Parathyroid adenoma (tissue), 2 donors: ENCODE data around the gene KIAA1671.
"Not testable (repeated sequence)": the region's sequence is repeated elsewhere in the genome, so short reads cannot be mapped to it uniquely, and the experiment has no call there.

Experiments used
- H2AFZ ChIP-seq: fragments of 300-600 bp; sonication (generic); one replicate; pipeline ENCODE4 v1.7.0; 2017; ENCODE audit warnings: antibody characterized with exemption, mild to moderate bottlenecking
- H3K27ac ChIP-seq: fragments of 300-600 bp; sonication (generic); one replicate; pipeline ENCODE4 v1.7.0; 2017
- H3K27me3 ChIP-seq: fragments of 300-600 bp; sonication (generic); one replicate; pipeline ENCODE4 v1.7.0; 2017; ENCODE audit warnings: low read length; ENCODE audit not compliant: control insufficient read depth, insufficient read depth
- H3K36me3 ChIP-seq: fragments of 300-600 bp; sonication (generic); one replicate; pipeline ENCODE4 v1.7.0; 2017; ENCODE audit warnings: low read length; ENCODE audit not compliant: control insufficient read depth, insufficient read depth
- H3K4me1 ChIP-seq: fragments of 300-600 bp; sonication (generic); one replicate; pipeline ENCODE4 v1.7.0; 2017; ENCODE audit warnings: control low read depth
- H3K4me2 ChIP-seq: fragments of 300-600 bp; sonication (generic); one replicate; pipeline ENCODE4 v1.7.0; 2017; ENCODE audit warnings: low read length
- H3K4me3 ChIP-seq: fragments of 300-600 bp; sonication (generic); one replicate; pipeline ENCODE4 v1.7.0; 2017; ENCODE audit warnings: low read depth, low read length
- H3K79me2 ChIP-seq: fragments of 300-600 bp; sonication (generic); one replicate; pipeline ENCODE4 v1.7.0; 2017; ENCODE audit warnings: control low read depth
- H3K9ac ChIP-seq: fragments of 300-600 bp; sonication (generic); one replicate; pipeline ENCODE4 v1.7.0; 2017; ENCODE audit warnings: mild to moderate bottlenecking
- H3K9me3 ChIP-seq: fragments of 300-600 bp; sonication (generic); one replicate; pipeline ENCODE4 v1.7.0; 2017; ENCODE audit warnings: low read length; ENCODE audit not compliant: control insufficient read depth
- TF ChIP-seq, protein P1 (sequence below): fragments of 300-600 bp; sonication (generic); IDR thresholded peaks from one replicate; pipeline ENCODE4 v1.7.0; 2017; ENCODE audit warnings: antibody characterized with exemption, mild to moderate bottlenecking
- donor health status: primary hyperparathyroidism.

KIAA1671 gene

DNA sequence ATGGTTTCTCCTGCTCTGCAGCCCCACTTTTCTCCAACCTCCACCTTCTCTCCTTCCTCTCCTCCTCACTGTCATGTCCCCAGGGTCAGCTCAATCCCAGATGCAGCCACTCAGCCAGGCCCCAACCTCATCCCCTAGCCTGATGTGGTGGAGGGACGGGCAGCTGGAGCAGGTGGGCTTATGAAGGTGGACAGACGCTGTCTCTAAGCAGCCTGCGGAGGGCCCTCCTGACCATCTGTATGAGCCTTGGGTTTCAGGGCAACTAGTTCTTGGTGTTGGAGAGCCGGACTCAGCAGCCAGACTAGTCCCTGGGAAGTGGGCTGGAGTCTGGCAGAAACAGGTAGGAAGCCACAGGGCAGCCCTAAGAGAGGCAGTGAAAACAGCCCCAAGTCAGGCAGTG is 285.0 kb downstream of the KIAA1671 start:
- Histone ChIP-seq H3K4me2 (no peak overlapping the region), H3K79me2 (no peaks in the 10 kb centered on the region), H3K27ac (no peak overlapping the region), H3K27me3 (no peaks in the 10 kb centered on the region), H3K4me3 (no peak overlapping the region), H3K4me1 (no peaks in the 10 kb centered on the region), H3K9ac (no peak overlapping the region), H3K9me3 (no peaks in the 10 kb centered on the region), H3K36me3 (no peaks in the 10 kb centered on the region), H2AFZ (no peak overlapping the region)
- TF ChIP-seq, protein P1, sequence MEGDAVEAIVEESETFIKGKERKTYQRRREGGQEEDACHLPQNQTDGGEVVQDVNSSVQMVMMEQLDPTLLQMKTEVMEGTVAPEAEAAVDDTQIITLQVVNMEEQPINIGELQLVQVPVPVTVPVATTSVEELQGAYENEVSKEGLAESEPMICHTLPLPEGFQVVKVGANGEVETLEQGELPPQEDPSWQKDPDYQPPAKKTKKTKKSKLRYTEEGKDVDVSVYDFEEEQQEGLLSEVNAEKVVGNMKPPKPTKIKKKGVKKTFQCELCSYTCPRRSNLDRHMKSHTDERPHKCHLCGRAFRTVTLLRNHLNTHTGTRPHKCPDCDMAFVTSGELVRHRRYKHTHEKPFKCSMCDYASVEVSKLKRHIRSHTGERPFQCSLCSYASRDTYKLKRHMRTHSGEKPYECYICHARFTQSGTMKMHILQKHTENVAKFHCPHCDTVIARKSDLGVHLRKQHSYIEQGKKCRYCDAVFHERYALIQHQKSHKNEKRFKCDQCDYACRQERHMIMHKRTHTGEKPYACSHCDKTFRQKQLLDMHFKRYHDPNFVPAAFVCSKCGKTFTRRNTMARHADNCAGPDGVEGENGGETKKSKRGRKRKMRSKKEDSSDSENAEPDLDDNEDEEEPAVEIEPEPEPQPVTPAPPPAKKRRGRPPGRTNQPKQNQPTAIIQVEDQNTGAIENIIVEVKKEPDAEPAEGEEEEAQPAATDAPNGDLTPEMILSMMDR: no peak

DNA sequence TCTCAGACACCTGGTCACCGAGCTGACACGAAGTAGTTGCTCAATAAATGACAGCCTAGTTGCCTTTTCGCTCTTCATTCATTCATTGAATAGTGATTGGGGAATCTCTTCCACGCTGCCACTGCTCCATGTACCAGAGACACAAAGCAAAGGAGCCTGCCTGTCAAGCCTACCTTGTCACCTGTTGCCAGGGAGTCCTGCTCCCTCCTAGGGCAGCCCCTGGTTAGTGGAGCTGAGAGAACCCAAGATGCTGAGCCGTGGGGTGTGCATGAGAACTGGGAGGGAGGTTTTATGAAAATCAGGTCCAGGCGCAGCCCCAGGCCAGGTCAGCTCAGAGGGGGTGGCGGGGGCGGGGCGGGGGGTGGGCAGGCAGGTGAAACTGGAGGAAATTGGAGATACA is 285.5 kb downstream of the KIAA1671 start:
- H2AFZ ChIP-seq, H3K9me3 ChIP-seq, H3K4me3 ChIP-seq, H3K27ac ChIP-seq, H3K9ac ChIP-seq, H3K4me2 ChIP-seq, H3K79me2 ChIP-seq, H3K4me1 ChIP-seq, H3K36me3 ChIP-seq, H3K27me3 ChIP-seq: not testable (repeated sequence)
